ENCODE results near the gene RWDD3. TPM values are rescaled to one million over a fixed set of nuclear protein-coding genes. Genes with fewer than 3 reads are reported as not detected.

Gene RWDD3
- total and polyA plus RNA-seq, 2 donors: 19.0 to 41.3 TPM

- no peak overlapping the region for H3K4me3 ChIP-seq (ENCODE audit: low read depth, low read length)
- 58% methylated on average over 4 of the region's 4 CpGs for WGBS
These were observed 4.1 kb downstream of the RWDD3 start for GRCh38 chr1:95237981-95238703.

GRCh38 chr1:95245029-95245428, 11.0 kb downstream of the RWDD3 start:
- no peak for DNase-seq (ENCODE audit: extremely low spot score)
- WGBS: 76% methylated on average over 1 of the region's 1 CpG
- no peak overlapping the region for H3K27ac ChIP-seq (ENCODE audit: low read depth)
- H3K4me1 ChIP-seq (ENCODE audit: insufficient read depth): no peaks in the 10 kb centered on the region
- H3K36me3 ChIP-seq (ENCODE audit: insufficient read depth): peaks cover 3% of the 10 kb centered on the region
- H3K4me3 ChIP-seq (ENCODE audit: low read depth, low read length): no peak overlapping the region

More at GRCh38 chr1:95237981-95238703, 4.1 kb downstream of the RWDD3 start:
- Histone ChIP-seq H3K4me1 (ENCODE audit: insufficient read depth) (no peaks in the 10 kb centered on the region), H3K36me3 (ENCODE audit: insufficient read depth) (no peaks in the 10 kb centered on the region), H3K27ac (ENCODE audit: low read depth) (no peak overlapping the region)
- DNase-seq (ENCODE audit: extremely low spot score): no peak

GRCh38 chr1:95246511-95246910, 12.5 kb downstream of the RWDD3 start:
- H3K27ac ChIP-seq (ENCODE audit: low read depth): no peak overlapping the region
- no peak for DNase-seq (ENCODE audit: extremely low spot score)
- peaks cover 3% of the 10 kb centered on the region for H3K36me3 ChIP-seq (ENCODE audit: insufficient read depth)
- no peak overlapping the region for H3K4me3 ChIP-seq (ENCODE audit: low read depth, low read length)
- WGBS: 71% methylated on average over 3 of the region's 3 CpGs
- H3K4me1 ChIP-seq (ENCODE audit: insufficient read depth): no peaks in the 10 kb centered on the region

GRCh38 chr1:95247607-95248006, 13.6 kb downstream of the RWDD3 start:
- WGBS: 93% methylated on average over 3 of the region's 3 CpGs
- H3K4me1 ChIP-seq (ENCODE audit: insufficient read depth): no peaks in the 10 kb centered on the region
- H3K27ac ChIP-seq (ENCODE audit: low read depth): no peak overlapping the region
- H3K4me3 ChIP-seq (ENCODE audit: low read depth, low read length): no peak overlapping the region
- peaks cover 3% of the 10 kb centered on the region for H3K36me3 ChIP-seq (ENCODE audit: insufficient read depth)
- no peak for DNase-seq (ENCODE audit: extremely low spot score)

- WGBS: 61% methylated on average over 1 of the region's 1 CpG
- no peak overlapping the region for H3K4me3 ChIP-seq (ENCODE audit: low read depth, low read length)
These were observed 15.9 kb downstream of the RWDD3 start for GRCh38 chr1:95249916-95250315.

GRCh38 chr1:95252422-95252821, 18.4 kb downstream of the RWDD3 start:
- Histone ChIP-seq H3K4me1 (ENCODE audit: insufficient read depth) (no peaks in the 10 kb centered on the region), H3K4me3 (ENCODE audit: low read depth, low read length) (no peak overlapping the region), H3K36me3 (ENCODE audit: insufficient read depth) (peaks cover 3% of the 10 kb centered on the region), H3K27ac (ENCODE audit: low read depth) (no peak overlapping the region)
- DNase-seq (ENCODE audit: extremely low spot score): no peak
- WGBS: 88% methylated on average over 4 of the region's 4 CpGs

More at GRCh38 chr1:95249916-95250315, 15.9 kb downstream of the RWDD3 start:
- Histone ChIP-seq H3K27ac (ENCODE audit: low read depth) (no peak overlapping the region), H3K36me3 (ENCODE audit: insufficient read depth) (peaks cover 3% of the 10 kb centered on the region), H3K4me1 (ENCODE audit: insufficient read depth) (no peaks in the 10 kb centered on the region)
- DNase-seq (ENCODE audit: extremely low spot score): no peak

- H3K27ac ChIP-seq (ENCODE audit: low read depth): no peak overlapping the region
- no peak overlapping the region for H3K4me3 ChIP-seq (ENCODE audit: low read depth, low read length)
- no peak for DNase-seq (ENCODE audit: extremely low spot score)
- no peaks in the 10 kb centered on the region for H3K4me1 ChIP-seq (ENCODE audit: insufficient read depth)
- H3K36me3 ChIP-seq (ENCODE audit: insufficient read depth): no peaks in the 10 kb centered on the region
These were observed 20.9 kb downstream of the RWDD3 start for GRCh38 chr1:95254959-95255358.

GRCh38 chr1:95255826-95256225, 21.8 kb downstream of the RWDD3 start:
- Histone ChIP-seq H3K27ac (ENCODE audit: low read depth) (no peak overlapping the region), H3K4me1 (ENCODE audit: insufficient read depth) (no peaks in the 10 kb centered on the region), H3K36me3 (ENCODE audit: insufficient read depth) (no peaks in the 10 kb centered on the region), H3K4me3 (ENCODE audit: low read depth, low read length) (no peak overlapping the region)
- WGBS: 88% methylated on average over 1 of the region's 1 CpG
- no peak for DNase-seq (ENCODE audit: extremely low spot score)

- no peak overlapping the region for H3K4me3 ChIP-seq (ENCODE audit: low read depth, low read length)
- H3K4me1 ChIP-seq (ENCODE audit: insufficient read depth): no peaks in the 10 kb centered on the region
- DNase-seq (ENCODE audit: extremely low spot score): no peak
- no peaks in the 10 kb centered on the region for H3K36me3 ChIP-seq (ENCODE audit: insufficient read depth)
- no peak overlapping the region for H3K27ac ChIP-seq (ENCODE audit: low read depth)
- 88% methylated on average over 1 of the region's 1 CpG for WGBS
These were observed 23.7 kb downstream of the RWDD3 start for GRCh38 chr1:95257758-95258157.

GRCh38 chr1:95259245-95259644, 25.2 kb downstream of the RWDD3 start:
- DNase-seq (ENCODE audit: extremely low spot score): no peak
- WGBS: 93% methylated on average over 1 of the region's 1 CpG
- Histone ChIP-seq H3K36me3 (ENCODE audit: insufficient read depth) (no peaks in the 10 kb centered on the region), H3K4me3 (ENCODE audit: low read depth, low read length) (no peak overlapping the region), H3K27ac (ENCODE audit: low read depth) (no peak overlapping the region), H3K4me1 (ENCODE audit: insufficient read depth) (no peaks in the 10 kb centered on the region)

GRCh38 chr1:95262913-95263312, 28.9 kb downstream of the RWDD3 start:
- DNase-seq (ENCODE audit: extremely low spot score): no peak
- H3K4me3 ChIP-seq (ENCODE audit: low read depth, low read length): no peak overlapping the region
- H3K4me1 ChIP-seq (ENCODE audit: insufficient read depth): no peaks in the 10 kb centered on the region
- H3K36me3 ChIP-seq (ENCODE audit: insufficient read depth): no peaks in the 10 kb centered on the region
- no peak overlapping the region for H3K27ac ChIP-seq (ENCODE audit: low read depth)
- 94% methylated on average over 4 of the region's 4 CpGs for WGBS

GRCh38 chr1:95263450-95263849, 29.4 kb downstream of the RWDD3 start:
- no peak for DNase-seq (ENCODE audit: extremely low spot score)
- no peaks in the 10 kb centered on the region for H3K36me3 ChIP-seq (ENCODE audit: insufficient read depth)
- no peaks in the 10 kb centered on the region for H3K4me1 ChIP-seq (ENCODE audit: insufficient read depth)
- WGBS: 71% methylated on average over 5 of the region's 5 CpGs
- H3K4me3 ChIP-seq (ENCODE audit: low read depth, low read length): no peak overlapping the region
- no peak overlapping the region for H3K27ac ChIP-seq (ENCODE audit: low read depth)

GRCh38 chr1:95265106-95265505, 31.1 kb downstream of the RWDD3 start:
- no peak overlapping the region for H3K4me3 ChIP-seq (ENCODE audit: low read depth, low read length)
- 87% methylated on average over 2 of the region's 2 CpGs for WGBS
- no peak for DNase-seq (ENCODE audit: extremely low spot score)
- H3K4me1 ChIP-seq (ENCODE audit: insufficient read depth): no peaks in the 10 kb centered on the region
- no peak overlapping the region for H3K27ac ChIP-seq (ENCODE audit: low read depth)
- no peaks in the 10 kb centered on the region for H3K36me3 ChIP-seq (ENCODE audit: insufficient read depth)

GRCh38 chr1:95276429-95276828, 42.4 kb downstream of the RWDD3 start:
- Histone ChIP-seq H3K27ac (ENCODE audit: low read depth) (no peak overlapping the region), H3K36me3 (ENCODE audit: insufficient read depth) (no peaks in the 10 kb centered on the region), H3K4me3 (ENCODE audit: low read depth, low read length) (no peak overlapping the region), H3K4me1 (ENCODE audit: insufficient read depth) (no peaks in the 10 kb centered on the region)
- 90% methylated on average over 7 of the region's 7 CpGs for WGBS
- DNase-seq (ENCODE audit: extremely low spot score): no peak
